Right lobe of liver (tissue), 6 donors: Measurements from ENCODE around the gene MMAB. TPM values are rescaled to one million over a fixed set of nuclear protein-coding genes. Genes with fewer than 3 reads are reported as not detected.
A peak's percentile ranks its signal among the peaks of the same experiment; 100 is the strongest.

Experiments
- ATAC-seq, 4 donors: fragments of 200-7000 bp; cut with Tn5 transposase; one replicate each; pipeline ENCODE4 v1.9.1; 2020; ENCODE audit warnings: mild to moderate bottlenecking in 4 of 4, moderate library complexity in 4 of 4
- DNase-seq, 3 donors: peaks; one replicate each; pipeline ENCODE4 v3.0.0-alpha.2; 2020
- H3K27ac ChIP-seq, 3 donors: fragments of 200-600 bp; one replicate each; pipeline ENCODE4 v1.8.0; 2022
- H3K27me3 ChIP-seq, 2 donors: fragments of 200-600 bp; one replicate each; pipeline ENCODE4 v1.8.0; 2022
- H3K36me3 ChIP-seq, 4 donors: fragments of 200-600 bp; sonication (generic) in 1 of 4; one replicate each; pipeline versions ENCODE4 v1.5.1 to v1.8.0; 2017 to 2022; ENCODE audit warnings: control low read depth in 1 of 4
- H3K4me1 ChIP-seq, 4 donors: fragments of 200-600 bp; sonication (generic) in 1 of 4; one replicate each; pipeline versions ENCODE4 v1.5.1 to v1.8.0; 2017 to 2022; ENCODE audit warnings: control low read depth in 1 of 4
- H3K4me3 ChIP-seq, 3 donors: fragments of 200-600 bp; one replicate each; pipeline ENCODE4 v1.8.0; 2022
- H3K9me3 ChIP-seq, 4 donors: fragments of 200-600 bp; sonication (generic) in 1 of 4; one replicate each; pipeline versions ENCODE4 v1.5.1 to v1.8.0; 2017 to 2022; ENCODE audit warnings: control low read depth in 1 of 4
- CTCF ChIP-seq, 4 donors: fragments of 200-600 bp in 3 of 4; fragments of 450-650 bp in 1 of 4; IDR thresholded peaks; one replicate each; pipeline versions ENCODE4 v1.5.1 to v1.8.0; 2016 to 2022; ENCODE audit warnings: antibody characterized with exemption in 4 of 4, mild to moderate bottlenecking in 2 of 4
- POLR2A ChIP-seq: fragments of 450-650 bp; IDR thresholded peaks from one replicate; pipeline ENCODE4 v1.6.1; 2017; ENCODE audit warnings: antibody characterized with exemption, mild to moderate bottlenecking
- WGBS: methylation state at CpG from one replicate; pipeline ENCODE4 v1.1.6; 2018; ENCODE audit warnings: low coverage, low lambda C conversion rate; ENCODE audit not compliant: insufficient coverage; ENCODE audit errors: missing lambda C conversion rate; 5-methylcytosine and 5-hydroxymethylcytosine counted together
- intact Hi-C, 2 donors: fragments of 100-400 bp; cut with DNase I; formaldehyde crosslinking; loops; one replicate each; pipeline versions ENCODE4 v1.11.2 to v1.14.1; 2022
- total RNA-seq, 6 experiments: library from RNA; depleted of rRNA in 2 of 6; stranded (reverse); fragments of >200 nt in 2 of 6; fragmentation: NEBNext Ultra II Directional in 3 of 6; extraction: Animal tissue kit (Norgen Biotek cat#: 25700) in 3 of 6; gene quantifications; one replicate each; pipeline versions ENCODE4 v1.1.0 to v1.2.4, GENCODE V29; 2016 to 2023
- donor health status: DM: no; HTN: yes; CAD: no.
- donor health status: DM: no; HTN: no; CAD: no.
- donor health status: DM: no; HTN: no; CAD: no.
- donor health status: DM: no; HTN: yes; CAD: no.
- donor health status: DM: no; HTN: yes; CAD: no.

Gene MMAB
- total RNA-seq, 6 experiments from 2014 or later, result 42.6 to 99.8 (median 65.2) TPM

GRCh38 chr12:109618082-109618481 lies 44.8 kb upstream of the MMAB start:
- Histone ChIP-seq H3K27ac (no peak overlapping the region), H3K27me3 (no peaks in the 10 kb centered on the region), H3K4me1 (peaks cover 0 to 14% (median 2%) of the 10 kb centered on the region in 4 donors), H3K9me3 (no peaks in the 10 kb centered on the region), H3K36me3 (no peaks in the 10 kb centered on the region), H3K4me3 (no peak overlapping the region)
- DNase-seq (no peak), ATAC-seq (no peak)
- intact Hi-C loops, result no loop called here
- WGBS, result 77% methylated on average over 3 of the region's 5 CpGs
- TF ChIP-seq POLR2A, result no peak
- TF ChIP-seq CTCF (IDR thresholded peaks at IDR 0.05), result no peak

GRCh38 chr12:109617491-109617890 lies 44.2 kb upstream of the MMAB start:
- Histone ChIP-seq H3K27me3 (no peaks in the 10 kb centered on the region), H3K27ac (no peak overlapping the region), H3K4me3 (no peak overlapping the region), H3K36me3 (no peaks in the 10 kb centered on the region), H3K4me1 (peaks cover 0 to 14% (median 2%) of the 10 kb centered on the region in 4 donors), H3K9me3 (no peaks in the 10 kb centered on the region)
- ATAC-seq (no peak), DNase-seq (no peak)
- intact Hi-C loops, result no loop called here
- TF ChIP-seq CTCF (IDR thresholded peaks at IDR 0.05) (no peak), POLR2A (no peak)
- 71% methylated on average over 7 of the region's 10 CpGs for WGBS

GRCh38 chr12:109615556-109616229 lies 42.4 kb upstream of the MMAB start:
- Histone ChIP-seq H3K4me3 (no peak overlapping the region), H3K27ac (peak overlapping the region in 1 of 3 donors; percentile 31), H3K27me3 (no peaks in the 10 kb centered on the region), H3K36me3 (no peaks in the 10 kb centered on the region), H3K4me1 (peaks cover 0 to 14% (median 2%) of the 10 kb centered on the region in 4 donors), H3K9me3 (no peaks in the 10 kb centered on the region)
- DNase-seq (peak; percentile 78 to 92 (median 91)), ATAC-seq (peak; percentile 82 to 91 (median 85))
- intact Hi-C loops, result no loop called here
- 32% methylated on average over 11 of the region's 14 CpGs for WGBS
- no peak for TF ChIP-seq POLR2A
- no peak for TF ChIP-seq CTCF (IDR thresholded peaks at IDR 0.05)

GRCh38 chr12:109613649-109614455 lies 40.5 kb upstream of the MMAB start:
- Histone ChIP-seq H3K36me3 (no peaks in the 10 kb centered on the region), H3K27ac (no peak overlapping the region), H3K4me1 (peaks cover 0 to 14% (median 2%) of the 10 kb centered on the region in 4 donors), H3K4me3 (no peak overlapping the region), H3K9me3 (no peaks in the 10 kb centered on the region), H3K27me3 (no peaks in the 10 kb centered on the region)
- DNase-seq, result no peak
- intact Hi-C loops, result no loop called here
- 82% methylated on average over 17 of the region's 26 CpGs for WGBS
- no peak for ATAC-seq
- no peak for TF ChIP-seq POLR2A
- TF ChIP-seq CTCF (IDR thresholded peaks at IDR 0.05), result no peak
